Measurements from ENCODE around the gene RAB34.

DNA sequence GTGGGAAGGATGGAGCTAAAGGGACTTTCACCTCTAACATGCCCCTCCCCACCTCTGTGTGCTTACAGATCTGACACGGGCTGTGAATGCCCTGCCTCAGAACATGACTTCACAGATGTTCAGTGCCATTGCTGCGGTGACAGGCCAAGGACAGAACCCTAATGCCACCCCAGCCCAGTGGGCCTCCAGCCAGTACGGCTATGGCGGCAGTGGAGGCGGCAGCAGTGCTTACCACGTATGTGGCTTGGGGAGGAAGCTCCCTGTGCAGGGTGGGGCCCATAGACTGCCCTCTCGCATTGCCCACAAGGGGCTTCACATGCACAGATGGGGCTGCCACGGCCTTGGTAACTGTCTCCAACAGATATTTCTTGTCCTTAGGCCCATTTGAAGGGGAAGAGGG is 17.4 kb downstream of the RAB34 start:
- TF ChIP-seq, protein P1, sequence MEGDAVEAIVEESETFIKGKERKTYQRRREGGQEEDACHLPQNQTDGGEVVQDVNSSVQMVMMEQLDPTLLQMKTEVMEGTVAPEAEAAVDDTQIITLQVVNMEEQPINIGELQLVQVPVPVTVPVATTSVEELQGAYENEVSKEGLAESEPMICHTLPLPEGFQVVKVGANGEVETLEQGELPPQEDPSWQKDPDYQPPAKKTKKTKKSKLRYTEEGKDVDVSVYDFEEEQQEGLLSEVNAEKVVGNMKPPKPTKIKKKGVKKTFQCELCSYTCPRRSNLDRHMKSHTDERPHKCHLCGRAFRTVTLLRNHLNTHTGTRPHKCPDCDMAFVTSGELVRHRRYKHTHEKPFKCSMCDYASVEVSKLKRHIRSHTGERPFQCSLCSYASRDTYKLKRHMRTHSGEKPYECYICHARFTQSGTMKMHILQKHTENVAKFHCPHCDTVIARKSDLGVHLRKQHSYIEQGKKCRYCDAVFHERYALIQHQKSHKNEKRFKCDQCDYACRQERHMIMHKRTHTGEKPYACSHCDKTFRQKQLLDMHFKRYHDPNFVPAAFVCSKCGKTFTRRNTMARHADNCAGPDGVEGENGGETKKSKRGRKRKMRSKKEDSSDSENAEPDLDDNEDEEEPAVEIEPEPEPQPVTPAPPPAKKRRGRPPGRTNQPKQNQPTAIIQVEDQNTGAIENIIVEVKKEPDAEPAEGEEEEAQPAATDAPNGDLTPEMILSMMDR (IDR thresholded peaks at IDR 0.05; ENCODE audit: low read depth, low read length, poor library complexity, severe bottlenecking): no peak
- TF ChIP-seq EZH2phosphoT487 (IDR thresholded peaks at IDR 0.05; ENCODE audit: borderline replicate concordance, low read length): no peak
